Activated B cell treated with CpG ODN at 0.5 μM for 24 hours (primary cell): ENCODE measurements around the gene ST13. TPM values are rescaled to one million over a fixed set of nuclear protein-coding genes. Genes with fewer than 3 reads are reported as not detected.
A peak's percentile ranks its signal among the peaks of the same experiment; 100 is the strongest.

Source experiments
- ATAC-seq: fragments of 200-7000 bp; cut with Tn5 transposase; one replicate; pipeline ENCODE4 v1.10.0; 2021; ENCODE audit warnings: low read depth, mild to moderate bottlenecking, moderate library complexity
- CTCF ChIA-PET: fragments of 350-600 bp; sonication (Branson Sonifier 250); formaldehyde crosslinking; loops from one replicate; lab custom pipeline; 2021; ENCODE audit warnings: antibody characterized with exemption; lab: Charles Lee
- POLR2A ChIA-PET: fragments of 350-600 bp; sonication (Branson Sonifier 250); formaldehyde crosslinking; loops from one replicate; lab custom pipeline; 2021; ENCODE audit warnings: antibody characterized with exemption; lab: Charles Lee
- DNase-seq: peaks from one replicate; pipeline ENCODE4 v3.0.0; 2022
- H3K27ac Mint-ChIP-seq: one replicate; pipeline ENCODE4 v1.8.0; 2020; ENCODE audit warnings: mixed read lengths
- H3K27me3 Mint-ChIP-seq: one replicate; pipeline ENCODE4 v1.8.0; 2021; ENCODE audit warnings: mixed read lengths
- H3K36me3 Mint-ChIP-seq: one replicate; pipeline ENCODE4 v1.8.0; 2021; ENCODE audit warnings: low read depth, mixed read lengths
- H3K4me1 Mint-ChIP-seq: one replicate; pipeline ENCODE4 v1.8.0; 2021; ENCODE audit warnings: mixed read lengths
- H3K4me3 Mint-ChIP-seq: one replicate; pipeline ENCODE4 v1.8.0; 2020; ENCODE audit warnings: mild to moderate bottlenecking, mixed read lengths
- H3K9me3 Mint-ChIP-seq: one replicate; pipeline ENCODE4 v1.8.0; 2020; ENCODE audit warnings: mixed read lengths
- CTCF ChIP-seq: fragments of 200-600 bp; IDR thresholded peaks from one replicate; pipeline ENCODE4 v1.8.0; 2022; ENCODE audit warnings: antibody characterized with exemption, mild to moderate bottlenecking
- intact Hi-C: fragments of 100-400 bp; cut with micrococcal nuclease; formaldehyde crosslinking; loops from one replicate; pipeline ENCODE4 v1.15.1; 2024
- total RNA-seq: library from RNA; stranded (reverse); gene quantifications from 2 replicates; pipeline ENCODE4 v1.2.3, GENCODE V29; 2022

The ST13 gene
- total RNA-seq, 1 donor from 2014 or later, result 183 TPM

GRCh38 chr22:40862013-40862412, 5.6 kb upstream of the ST13 start, which contains the start of gene DNAJB7:
TSS of gene DNAJB7 (minus strand) at chr22:40862113. CDS start at chr22:40861994, 119 bp downstream.
- Mint-ChIP-seq H3K27me3 (no peaks in the 10 kb centered on the region), H3K4me1 (peaks cover 28% of the 10 kb centered on the region), H3K9me3 (no peaks in the 10 kb centered on the region), H3K4me3 (no peak within 1 kb of the TSS), H3K27ac (peak within 1 kb of the TSS; percentile 30), H3K36me3 (peaks cover 23% of the 10 kb centered on the region)
- TF ChIP-seq CTCF, result no peak
- DNase-seq (no peak), ATAC-seq (no peak)
- CTCF ChIA-PET, result no interaction called here
- POLR2A ChIA-PET, result no interaction called here
- intact Hi-C loops, result no loop called here

DNA sequence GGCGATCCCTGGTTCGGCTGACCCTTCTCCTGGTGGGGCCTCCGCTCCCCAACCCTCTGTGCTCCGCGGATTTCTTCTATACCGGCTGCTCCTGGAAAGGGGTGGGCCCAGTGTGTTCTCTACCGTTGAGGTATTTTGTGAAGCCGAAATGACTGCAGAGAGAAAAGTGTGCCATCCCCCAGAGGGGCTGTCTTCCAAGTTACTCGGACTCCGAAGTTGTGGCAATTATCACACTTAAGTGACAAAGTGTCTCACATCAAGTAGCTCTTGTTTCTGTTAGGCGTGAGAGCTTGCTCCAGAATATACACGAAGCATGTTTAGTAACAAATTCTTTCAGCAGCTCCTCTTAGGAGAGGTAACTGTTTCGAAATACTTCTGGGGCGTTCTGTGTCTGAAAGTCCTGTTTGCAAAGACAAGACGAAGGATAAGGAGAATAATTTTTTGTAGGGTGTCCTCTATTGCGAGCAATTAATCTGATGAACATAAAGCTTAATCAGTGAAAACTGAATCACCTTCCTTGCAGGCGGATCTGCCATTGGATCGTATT, 943 bp upstream of the ST13 start:
- Mint-ChIP-seq H3K27ac (peak overlapping the region; percentile 100), H3K36me3 (peaks cover 41% of the 10 kb centered on the region), H3K4me1 (peaks cover 44% of the 10 kb centered on the region), H3K27me3 (no peaks in the 10 kb centered on the region), H3K9me3 (no peaks in the 10 kb centered on the region), H3K4me3 (peak overlapping the region; percentile 98)
- DNase-seq, result no peak
- intact Hi-C loops, result loop anchor here (1.0 to 2.0 kb wide), 6 partner anchors 41 to 611 kb away; partner anchors contain the start of genes ACO2, MRTFA, PHF5A and TEF
- ATAC-seq, result peak; percentile 1
- TF ChIP-seq CTCF, result no peak
- ChIA-PET CTCF (interaction anchor here (0.6 to 3.3 kb wide), 3 partner anchors 39 to 175 kb away, joined by 4 to 13 read pairs (median 6); no protein-coding TSS in a partner anchor), POLR2A (interaction anchor here (0.6 to 1.8 kb wide), 16 partner anchors 12 to 943 kb away, joined by 3 to 18 read pairs (median 4); partner anchors contain the start of genes CCDC134, EP300, MRTFA and PHF5A)

DNA sequence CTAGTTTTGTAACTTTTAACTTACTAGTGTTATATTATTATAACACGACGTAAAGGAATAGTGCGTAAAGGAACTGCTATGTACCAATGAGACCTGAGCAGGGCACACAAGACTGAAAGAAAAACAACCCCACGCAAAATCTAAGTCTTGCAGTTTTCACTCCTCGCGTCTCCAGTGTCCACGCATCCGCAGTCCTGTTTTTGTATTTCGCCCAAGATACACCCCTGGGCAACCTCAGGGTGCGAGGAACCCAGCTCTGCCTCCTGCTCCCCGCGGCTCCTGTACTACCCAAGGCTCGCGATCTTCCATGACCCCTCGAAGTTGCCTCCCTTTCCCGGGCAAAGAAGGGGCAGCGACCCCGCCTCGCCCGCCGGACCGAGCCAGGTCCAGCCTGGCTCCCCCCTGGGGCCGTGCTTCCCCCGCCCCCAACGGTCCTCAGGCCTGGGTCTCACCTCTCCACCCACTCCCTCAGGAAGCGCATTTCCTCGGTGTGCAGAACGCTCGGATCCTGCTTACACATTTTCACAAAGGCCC, 393 bp downstream of the ST13 start:
- no peaks in the 10 kb centered on the region for H3K27me3 Mint-ChIP-seq
- H3K9me3 Mint-ChIP-seq, result no peaks in the 10 kb centered on the region
- peak overlapping the region; percentile 98 for H3K4me3 Mint-ChIP-seq
- POLR2A ChIA-PET, result interaction anchor here (0.5 to 1.8 kb wide), 16 partner anchors 36 to 1537 kb away, joined by 3 to 18 read pairs (median 6); partner anchors contain the start of genes EP300, MRTFA, PHF5A and RBX1
- TF ChIP-seq CTCF, result no peak
- CTCF ChIA-PET, result interaction anchor here (2.0 to 3.3 kb wide), 2 partner anchors 43 to 173 kb away, joined by 6 to 13 read pairs; no protein-coding TSS in a partner anchor
- DNase-seq (no peak), ATAC-seq (peak; percentile 19)
- peaks cover 40% of the 10 kb centered on the region for H3K36me3 Mint-ChIP-seq
- peak overlapping the region; percentile 100 for H3K27ac Mint-ChIP-seq
- peaks cover 51% of the 10 kb centered on the region for H3K4me1 Mint-ChIP-seq
- intact Hi-C loops, result loop anchor here (1.0 to 2.0 kb wide), 10 partner anchors 37 to 613 kb away; partner anchors contain the start of genes ACO2, ADSL, MRTFA and PHF5A

- ChIA-PET POLR2A (interaction anchor here (0.5 to 1.8 kb wide), 7 partner anchors 36 to 1505 kb away, joined by 3 to 9 read pairs (median 6); partner anchors contain the start of genes SLC25A17 and ZC3H7B), CTCF (interaction anchor here (3.3 kb wide), 1 partner anchor 173 kb away, joined by 13 read pairs; no protein-coding TSS in a partner anchor)
- Mint-ChIP-seq H3K36me3 (peaks cover 38% of the 10 kb centered on the region), H3K27ac (peak overlapping the region; percentile 100), H3K9me3 (no peaks in the 10 kb centered on the region), H3K4me3 (peak overlapping the region; percentile 98), H3K27me3 (no peaks in the 10 kb centered on the region), H3K4me1 (peaks cover 48% of the 10 kb centered on the region)
- intact Hi-C loops, result no loop called here
- no peak for TF ChIP-seq CTCF
- DNase-seq (no peak), ATAC-seq (no peak)
These were observed 1.1 kb downstream of the ST13 start for GRCh38 chr22:40855071-40855978.
